Keratinocyte (primary cell): ENCODE data around the gene ADAMTS4. TPM values are rescaled to one million over a fixed set of nuclear protein-coding genes. Genes with fewer than 3 reads are reported as not detected.
A peak's percentile ranks its signal among the peaks of the same experiment; 100 is the strongest.

ENCODE experiments used
- DNase-seq: peaks from one replicate; pipeline ENCODE4 v3.0.0-alpha.2; 2011; ENCODE audit warnings: low read depth, missing footprints, low spot score
- FAIRE-seq: peaks from 2 replicates; lab custom pipeline; 2011; peaks lifted over from hg19 to GRCh38; lab: Jason Lieb, UNC
- H2AFZ ChIP-seq: 2 replicates; pipeline ENCODE4 v1.6.0; 2012; ENCODE audit warnings: low read length, control low read depth, inconsistent platforms; ENCODE audit not compliant: control insufficient read depth
- H3K27ac ChIP-seq: 2 replicates; pipeline ENCODE4 v1.5.1; 2011; ENCODE audit warnings: low read length; ENCODE audit not compliant: control insufficient read depth, insufficient read depth
- H3K27me3 ChIP-seq: 3 replicates; pipeline ENCODE4 v1.6.0; 2011; ENCODE audit warnings: low read length; ENCODE audit not compliant: control insufficient read depth, insufficient read depth; ENCODE audit errors: extremely low read depth
- H3K36me3 ChIP-seq, 2 experiments: 2 replicates in 1 of 2; 3 replicates in 1 of 2; pipeline ENCODE4 v1.5.1; 2011; ENCODE audit warnings: low read length in 2 of 2, mild to moderate bottlenecking in 1 of 2; ENCODE audit not compliant: control insufficient read depth in 2 of 2, insufficient read depth in 2 of 2; ENCODE audit errors: extremely low read depth in 1 of 2
- H3K4me1 ChIP-seq: 3 replicates; pipeline ENCODE4 v1.5.1; 2011; ENCODE audit warnings: low read length; ENCODE audit not compliant: control insufficient read depth, insufficient read depth; ENCODE audit errors: extremely low read depth
- H3K4me2 ChIP-seq: 3 replicates; pipeline ENCODE4 v1.6.0; 2011; ENCODE audit warnings: low read depth, low read length; ENCODE audit not compliant: control insufficient read depth, insufficient read depth; ENCODE audit errors: extremely low read depth
- H3K4me3 ChIP-seq, 3 experiments: fragments of 200-600 bp in 1 of 3; sonication (generic) in 1 of 3; 2 replicates in 2 of 3; 3 replicates in 1 of 3; pipeline ENCODE4 v1.5.1; 2011 to 2016; ENCODE audit warnings: low read length in 3 of 3, mild to moderate bottlenecking in 3 of 3, control low read depth in 2 of 3, inconsistent platforms in 1 of 3, low read depth in 1 of 3, mixed read lengths in 1 of 3, mixed run types in 1 of 3, moderate library complexity in 1 of 3; ENCODE audit not compliant: control insufficient read depth in 2 of 3, insufficient read depth in 2 of 3; ENCODE audit errors: extremely low read depth in 1 of 3
- H3K79me2 ChIP-seq: 2 replicates; pipeline ENCODE4 v1.6.0; 2012; ENCODE audit warnings: low read length; ENCODE audit not compliant: control insufficient read depth, insufficient read depth
- H3K9ac ChIP-seq: 3 replicates; pipeline ENCODE4 v1.6.0; 2011; ENCODE audit warnings: low read length; ENCODE audit not compliant: control insufficient read depth, insufficient read depth; ENCODE audit errors: extremely low read depth
- H3K9me1 ChIP-seq: 3 replicates; pipeline ENCODE4 v1.6.0; 2011; ENCODE audit warnings: low read length; ENCODE audit not compliant: control insufficient read depth, insufficient read depth; ENCODE audit errors: extremely low read depth
- H3K9me3 ChIP-seq: 2 replicates; pipeline ENCODE4 v1.5.1; 2012; ENCODE audit warnings: low read depth, low read length; ENCODE audit not compliant: control insufficient read depth
- H4K20me1 ChIP-seq: 3 replicates; pipeline ENCODE4 v1.6.0; 2011; ENCODE audit warnings: low read length; ENCODE audit not compliant: control insufficient read depth, insufficient read depth; ENCODE audit errors: extremely low read depth
- EZH2 ChIP-seq: IDR thresholded peaks from one replicate; pipeline ENCODE4 v1.6.1; 2012; ENCODE audit warnings: inconsistent platforms, mild to moderate bottlenecking, low read length, moderate library complexity
- dilution Hi-C: fragments of 300-500 bp; cut with MboI; formaldehyde crosslinking; loops from one replicate; pipeline ENCODE4 v1.7.0; 2020; ENCODE audit warnings: low sequenced_read_pairs; ENCODE audit not compliant: extremely low pct_ligation_motif_present
- polyA plus RNA-seq, 5 experiments: library from polyadenylated mRNA; depleted of rRNA in 3 of 5; stranded (reverse) in 3 of 5; stranded (forward) in 1 of 5; unstranded in 1 of 5; fragments of >200 nt; gene quantifications; 1 replicate in 1 of 5; 2 replicates in 3 of 5; 3 replicates in 1 of 5; pipeline versions ENCODE4 v1.2.1 to v1.2.3, GENCODE V29; 2011 to 2012; ENCODE audit warnings: missing spikeins in 2 of 5, low read depth in 1 of 5, low replicate concordance in 1 of 5
- TF ChIP-seq, protein P1 (sequence below), 3 experiments: IDR thresholded peaks in 1 of 3; conservative IDR thresholded peaks in 1 of 3; optimal IDR thresholded peaks in 1 of 3; 2 replicates in 2 of 3; 3 replicates in 1 of 3; pipeline versions ENCODE3 to v1.5.1; 2011; ENCODE audit warnings: low read length in 3 of 3, mild to moderate bottlenecking in 3 of 3, moderate library complexity in 2 of 3, control low read depth in 1 of 3, inconsistent platforms in 1 of 3; ENCODE audit not compliant: insufficient read depth in 2 of 3; ENCODE audit errors: extremely low read depth in 1 of 3

The ADAMTS4 gene
- polyA plus RNA-seq, 1 donor (not counting 4 experiments of a cell fraction or from before 2014, with no cell fraction given): 0.35 TPM

DNA sequence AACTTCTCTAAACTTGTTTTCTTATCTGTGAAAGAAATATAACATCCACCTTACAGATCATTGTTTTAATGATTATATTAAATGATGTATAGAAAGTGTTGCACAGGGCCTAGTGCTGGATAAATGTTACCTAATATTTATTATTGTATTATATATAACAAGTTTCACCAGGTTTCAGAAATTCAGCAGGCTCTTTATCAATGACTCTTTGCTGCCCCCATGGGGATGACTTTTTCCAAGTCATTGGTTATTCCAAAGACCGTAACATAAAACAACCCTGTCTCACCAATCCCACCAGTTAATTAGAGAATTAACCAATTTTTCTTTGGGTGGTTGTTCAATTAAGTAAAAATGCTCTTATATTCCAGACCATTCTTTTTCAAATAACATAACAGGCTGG lies 59.1 kb downstream of the ADAMTS4 start:
- Histone ChIP-seq H3K4me3 (no peak overlapping the region), H3K9ac (no peak overlapping the region), H4K20me1 (no peaks in the 10 kb centered on the region), H3K27ac (no peak overlapping the region), H2AFZ (no peak overlapping the region), H3K27me3 (no peaks in the 10 kb centered on the region), H3K79me2 (peaks cover 7% of the 10 kb centered on the region), H3K36me3 (no peaks in the 10 kb centered on the region), H3K4me1 (no peaks in the 10 kb centered on the region), H3K9me1 (no peaks in the 10 kb centered on the region), H3K4me2 (no peak overlapping the region), H3K9me3 (no peaks in the 10 kb centered on the region)
- dilution Hi-C loops: no loop called here
- DNase-seq: no peak
- TF ChIP-seq, protein P1, sequence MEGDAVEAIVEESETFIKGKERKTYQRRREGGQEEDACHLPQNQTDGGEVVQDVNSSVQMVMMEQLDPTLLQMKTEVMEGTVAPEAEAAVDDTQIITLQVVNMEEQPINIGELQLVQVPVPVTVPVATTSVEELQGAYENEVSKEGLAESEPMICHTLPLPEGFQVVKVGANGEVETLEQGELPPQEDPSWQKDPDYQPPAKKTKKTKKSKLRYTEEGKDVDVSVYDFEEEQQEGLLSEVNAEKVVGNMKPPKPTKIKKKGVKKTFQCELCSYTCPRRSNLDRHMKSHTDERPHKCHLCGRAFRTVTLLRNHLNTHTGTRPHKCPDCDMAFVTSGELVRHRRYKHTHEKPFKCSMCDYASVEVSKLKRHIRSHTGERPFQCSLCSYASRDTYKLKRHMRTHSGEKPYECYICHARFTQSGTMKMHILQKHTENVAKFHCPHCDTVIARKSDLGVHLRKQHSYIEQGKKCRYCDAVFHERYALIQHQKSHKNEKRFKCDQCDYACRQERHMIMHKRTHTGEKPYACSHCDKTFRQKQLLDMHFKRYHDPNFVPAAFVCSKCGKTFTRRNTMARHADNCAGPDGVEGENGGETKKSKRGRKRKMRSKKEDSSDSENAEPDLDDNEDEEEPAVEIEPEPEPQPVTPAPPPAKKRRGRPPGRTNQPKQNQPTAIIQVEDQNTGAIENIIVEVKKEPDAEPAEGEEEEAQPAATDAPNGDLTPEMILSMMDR (optimal IDR thresholded peaks at IDR 0.05 in 1 of 3, IDR thresholded peaks at IDR 0.05 in 1 of 3, conservative IDR thresholded peaks at IDR 0.05 in 1 of 3; ENCODE audit: extremely low read depth in 1 of 3, insufficient read depth in 2 of 3, low read length in 3 of 3): peak; percentile 18 to 30 (median 22)
- TF ChIP-seq EZH2: no peak
- FAIRE-seq: no peak

DNA sequence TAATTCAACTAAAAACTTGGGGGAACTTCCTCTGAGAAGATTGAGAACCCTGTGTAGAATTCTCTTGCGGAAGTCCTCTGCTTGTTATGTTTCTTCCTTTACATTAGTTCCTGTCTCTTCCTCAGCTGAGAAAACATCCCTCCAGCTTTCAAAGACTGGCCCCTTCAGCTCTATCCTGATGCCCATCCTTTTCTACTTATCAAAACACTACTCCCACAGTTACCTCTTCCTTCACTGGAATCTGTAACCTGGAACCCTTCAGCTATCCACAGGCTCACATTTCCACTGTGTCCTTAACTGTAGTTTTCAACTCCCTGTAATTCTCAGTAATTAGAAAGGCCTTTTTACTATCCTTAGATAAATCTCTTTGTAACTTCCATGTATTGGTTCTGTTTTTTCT lies 60.4 kb downstream of the ADAMTS4 start:
- Histone ChIP-seq H3K9me3 (no peaks in the 10 kb centered on the region), H3K36me3 (no peaks in the 10 kb centered on the region), H3K4me3 (no peak overlapping the region), H3K4me2 (no peak overlapping the region), H3K27me3 (no peaks in the 10 kb centered on the region), H3K79me2 (peaks cover 15% of the 10 kb centered on the region), H3K4me1 (no peaks in the 10 kb centered on the region), H3K27ac (no peak overlapping the region), H3K9me1 (no peaks in the 10 kb centered on the region), H2AFZ (no peak overlapping the region), H3K9ac (no peak overlapping the region), H4K20me1 (no peaks in the 10 kb centered on the region)
- TF ChIP-seq, protein P1 (optimal IDR thresholded peaks at IDR 0.05 in 1 of 3, IDR thresholded peaks at IDR 0.05 in 1 of 3, conservative IDR thresholded peaks at IDR 0.05 in 1 of 3; ENCODE audit: extremely low read depth in 1 of 3, insufficient read depth in 2 of 3, low read length in 3 of 3): no peak
- TF ChIP-seq EZH2: no peak
- DNase-seq (no peak), FAIRE-seq (no peak)
- dilution Hi-C loops: no loop called here
